HG03045 (cell line): ENCODE results near the gene PPP6R2.
"Not testable (repeated sequence)": the region's sequence is repeated elsewhere in the genome, so short reads cannot be mapped to it uniquely, and the experiment has no call there.

Source experiments
- ATAC-seq: cut with Tn5 transposase; IDR thresholded peaks from one replicate; pipeline ENCODE4 v1.9.1; 2021; ENCODE audit warnings: mild to moderate bottlenecking, moderate library complexity; ENCODE audit not compliant: unreplicated experiment

The PPP6R2 gene

DNA sequence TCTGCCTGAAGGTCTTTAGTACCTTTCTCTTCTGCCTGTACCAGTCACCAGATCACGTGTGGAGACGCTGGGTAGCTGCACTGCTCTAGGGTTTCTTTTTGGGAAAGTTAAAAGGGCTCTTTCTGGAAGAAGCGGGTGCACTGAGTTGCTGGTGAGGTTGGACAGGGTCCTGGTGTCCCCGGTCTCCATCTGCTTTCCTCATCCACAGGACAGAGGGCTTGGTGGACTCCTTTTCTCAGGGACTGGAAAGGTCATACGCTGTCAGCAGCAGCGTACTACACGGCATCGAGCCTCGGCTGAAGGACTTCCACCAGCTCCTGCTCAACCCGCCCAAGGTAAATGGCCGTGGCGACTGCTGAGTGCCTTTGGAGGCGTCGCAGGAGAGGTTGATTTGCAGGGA is 78.9 kb downstream of the PPP6R2 start:
- no peak for ATAC-seq

- ATAC-seq: no peak
These were observed 80.1 kb downstream of the PPP6R2 start for GRCh38 chr22:50422961-50423815.

- ATAC-seq: no peak
These were observed 80.8 kb downstream of the PPP6R2 start for GRCh38 chr22:50423956-50424355.

DNA sequence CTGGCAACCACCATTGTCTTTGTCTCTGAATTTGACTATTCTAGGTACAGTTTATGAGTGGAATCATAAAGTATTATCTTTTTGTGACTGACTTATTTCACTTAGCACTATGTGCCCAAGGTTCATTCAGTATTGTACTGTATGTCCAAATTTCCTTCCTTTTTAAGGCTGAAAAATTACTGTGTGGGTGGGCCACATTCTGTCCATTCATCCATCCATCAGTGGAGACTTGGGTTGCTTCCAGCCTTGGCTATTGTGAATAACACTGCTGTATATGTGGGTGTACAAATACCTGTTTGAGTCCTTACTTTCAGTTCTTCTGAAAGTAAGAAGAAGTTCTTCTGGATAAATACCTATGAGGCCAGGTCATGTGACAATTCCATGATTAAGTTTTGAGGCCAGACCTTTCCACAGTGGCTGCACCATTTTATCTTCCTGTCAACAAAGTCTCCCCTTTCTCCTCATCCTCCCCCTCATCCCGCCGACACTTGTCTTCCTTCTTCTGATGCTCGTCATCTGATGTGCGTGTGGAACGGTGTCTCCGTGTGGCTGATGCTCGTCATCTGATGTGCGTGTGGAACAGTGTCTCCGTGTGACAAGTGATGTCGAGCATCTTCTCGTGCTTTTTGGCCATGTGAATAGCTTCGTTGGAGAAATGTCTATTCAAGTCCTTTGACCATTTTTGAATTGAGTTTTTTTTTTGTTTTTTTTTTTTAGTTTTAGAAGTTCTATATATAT is 82.2 kb downstream of the PPP6R2 start:
- ATAC-seq: no peak

GRCh38 chr22:50432131-50432876 is 89.2 kb downstream of the PPP6R2 start:
- ATAC-seq: no peak

GRCh38 chr22:50432877-50433510 is 89.9 kb downstream of the PPP6R2 start:
- not testable (repeated sequence) for ATAC-seq

- ATAC-seq: no peak
These were observed 91.7 kb downstream of the PPP6R2 start for GRCh38 chr22:50434849-50435248.

DNA sequence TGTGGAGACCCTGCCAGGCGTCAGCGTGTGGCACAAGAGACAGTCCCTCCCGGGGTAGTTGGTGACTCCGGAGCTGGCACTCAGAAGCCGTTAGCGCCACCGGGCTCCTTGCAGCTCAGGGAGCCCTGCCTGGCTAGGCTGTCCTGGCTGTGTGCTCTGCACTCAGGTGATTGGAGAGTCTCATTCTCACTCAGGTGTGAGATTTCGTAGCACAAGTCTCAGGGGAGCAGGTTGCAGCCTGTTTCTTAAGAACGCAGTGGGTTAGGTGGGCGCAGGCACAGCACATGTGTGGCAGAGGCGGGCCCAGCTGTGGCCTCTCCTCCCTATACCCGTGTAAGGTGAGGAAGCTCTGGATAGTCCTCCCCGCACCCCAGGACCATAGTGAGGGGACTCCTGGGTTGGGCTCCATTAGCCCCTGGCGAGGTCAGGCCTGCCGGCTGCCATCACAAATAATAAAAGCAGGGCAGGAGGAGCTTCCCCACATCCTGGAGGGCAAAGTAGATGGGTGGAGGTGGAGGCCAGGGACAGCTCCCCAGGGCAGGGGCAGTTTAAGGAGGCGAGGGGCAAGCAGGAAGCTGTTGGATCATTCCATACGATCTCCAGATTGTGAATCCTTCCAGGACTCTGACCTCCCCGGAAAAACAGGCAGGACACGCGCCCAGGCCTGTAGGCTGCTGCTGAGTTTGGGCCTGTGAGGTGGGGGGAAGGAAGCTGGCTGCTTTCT is 92.3 kb downstream of the PPP6R2 start:
- ATAC-seq: no peak

DNA sequence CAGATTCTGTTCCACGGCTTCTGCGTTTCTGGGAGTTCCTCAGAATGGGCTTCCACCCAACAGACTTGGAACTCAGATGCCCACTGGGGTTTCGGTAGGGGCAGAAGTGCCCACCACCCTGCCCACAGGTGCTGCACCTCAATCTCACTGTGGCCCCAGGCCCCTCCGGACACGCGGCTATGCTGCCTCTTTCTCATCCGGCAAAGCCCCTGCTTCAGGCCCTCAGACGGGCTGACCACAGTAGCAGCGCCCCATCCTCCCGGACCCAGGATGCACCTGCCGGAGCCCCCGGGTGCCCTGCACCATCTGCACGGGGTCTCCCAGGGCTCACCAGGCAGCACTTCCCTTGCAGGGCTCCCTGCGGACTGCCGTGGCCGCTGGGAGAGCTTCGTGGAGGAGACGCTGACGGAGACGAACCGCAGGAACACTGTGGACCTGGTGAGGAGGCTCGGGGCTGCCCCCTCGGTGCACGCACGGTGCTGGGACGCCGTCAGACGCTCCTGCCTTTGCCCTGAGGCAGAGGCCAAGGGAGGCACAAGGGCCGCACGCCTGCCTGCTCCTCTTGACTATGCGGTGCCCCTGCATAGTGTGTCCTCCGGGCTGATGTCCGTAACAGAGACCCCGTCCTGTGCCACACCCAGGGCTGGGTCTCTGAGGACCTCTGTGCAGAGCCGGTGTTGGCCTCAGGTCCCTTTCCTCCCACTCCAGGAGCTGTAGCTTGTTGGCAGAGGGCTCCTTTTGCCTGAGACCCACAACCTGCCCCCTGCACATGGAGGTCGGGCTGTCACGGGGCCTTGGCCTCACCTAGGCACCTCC is 93.1 kb downstream of the PPP6R2 start:
- ATAC-seq: no peak

GRCh38 chr22:50436841-50437341 is 93.8 kb downstream of the PPP6R2 start:
- no peak for ATAC-seq

- no peak for ATAC-seq
These were observed 94.6 kb downstream of the PPP6R2 start for GRCh38 chr22:50437511-50438304.

DNA sequence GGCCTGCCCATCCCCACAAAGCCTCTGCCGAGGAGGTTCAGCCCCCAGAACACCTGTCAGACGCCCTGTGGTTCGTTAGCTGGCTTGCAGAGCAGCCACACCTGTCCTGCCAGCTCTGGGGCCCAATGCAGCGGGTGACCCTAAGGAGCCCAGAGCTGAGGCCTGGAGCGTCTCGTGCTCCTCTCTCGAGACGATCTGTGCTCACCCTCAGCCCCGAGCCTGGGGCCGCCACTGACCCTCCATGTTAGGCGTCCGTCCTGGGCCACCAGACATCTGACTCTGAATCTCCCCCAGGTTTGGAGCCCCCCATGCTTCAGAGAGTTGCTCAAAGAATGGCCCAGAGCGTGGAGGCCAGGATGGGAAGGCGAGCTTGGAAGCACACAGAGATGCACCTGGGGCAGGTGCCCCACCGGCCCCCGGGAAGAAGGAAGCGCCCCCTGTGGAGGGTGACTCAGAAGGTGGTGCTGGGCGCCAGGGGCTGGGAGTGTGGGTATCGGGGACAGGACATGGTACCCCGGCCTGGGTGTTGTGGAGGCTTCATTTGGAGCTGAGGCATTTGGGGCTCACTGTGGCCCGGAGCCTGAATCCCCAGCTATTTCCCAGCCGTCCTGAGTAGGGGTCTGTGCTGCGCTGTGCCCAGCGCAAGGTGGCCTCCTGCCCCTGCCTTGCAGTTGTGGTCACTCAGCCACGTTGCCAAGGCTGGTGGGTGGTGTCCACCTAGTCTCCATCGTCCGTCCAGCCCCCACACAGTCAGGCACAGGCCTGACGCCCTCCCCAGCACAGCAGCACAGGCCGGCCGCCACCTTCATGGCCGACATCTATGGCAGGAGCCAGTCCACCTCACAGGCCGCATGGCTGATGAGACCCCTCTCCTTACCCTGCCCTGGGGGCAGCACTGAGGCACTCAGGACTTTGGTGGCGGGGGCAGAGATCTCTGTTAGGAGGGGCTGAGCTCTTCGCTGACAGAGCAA is 95.5 kb downstream of the PPP6R2 start:
- no peak for ATAC-seq

- no peak for ATAC-seq
These were observed 96.3 kb downstream of the PPP6R2 start for GRCh38 chr22:50439314-50439870.

- ATAC-seq: no peak
These were observed 96.8 kb downstream of the PPP6R2 start for GRCh38 chr22:50439871-50440331.

- no peak for ATAC-seq
These were observed 97.6 kb downstream of the PPP6R2 start for GRCh38 chr22:50440544-50441249.

DNA sequence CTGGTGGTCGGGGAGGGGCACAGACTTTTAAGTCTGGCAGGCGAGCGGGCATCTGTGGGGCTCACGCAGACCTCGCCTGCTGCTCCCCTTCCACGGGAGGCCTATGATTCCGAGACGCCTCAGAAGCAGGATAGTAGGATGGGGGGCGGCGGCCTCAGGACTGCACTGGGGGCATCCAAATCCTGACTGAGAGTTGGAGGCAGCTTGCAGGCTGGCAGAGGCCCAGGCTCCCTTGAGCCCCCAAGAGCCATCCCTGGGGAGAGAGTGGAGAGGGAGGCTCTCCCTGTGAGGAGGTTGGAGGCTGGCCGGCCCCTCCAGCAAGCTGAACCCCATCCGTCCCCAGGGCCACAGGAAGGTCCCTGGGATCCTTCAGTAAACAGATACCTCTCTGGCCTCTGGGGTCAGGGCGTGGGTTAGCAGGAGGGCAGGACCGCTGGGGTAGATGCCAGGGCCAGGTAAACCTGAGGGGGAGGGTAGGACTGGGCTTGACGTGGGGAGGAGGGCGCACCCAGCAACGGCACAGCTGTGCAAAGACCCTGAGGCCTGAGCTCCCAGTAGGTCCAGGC is 98.4 kb downstream of the PPP6R2 start:
- ATAC-seq: no peak
